ENCODE results near the gene GATAD2A. TPM values are rescaled to one million over a fixed set of nuclear protein-coding genes. Genes with fewer than 3 reads are reported as not detected.

GATAD2A gene
- polyA plus RNA-seq, 1 donor (not counting 4 experiments of a cell fraction or from before 2014, with no cell fraction given) = 28.4 TPM

DNA sequence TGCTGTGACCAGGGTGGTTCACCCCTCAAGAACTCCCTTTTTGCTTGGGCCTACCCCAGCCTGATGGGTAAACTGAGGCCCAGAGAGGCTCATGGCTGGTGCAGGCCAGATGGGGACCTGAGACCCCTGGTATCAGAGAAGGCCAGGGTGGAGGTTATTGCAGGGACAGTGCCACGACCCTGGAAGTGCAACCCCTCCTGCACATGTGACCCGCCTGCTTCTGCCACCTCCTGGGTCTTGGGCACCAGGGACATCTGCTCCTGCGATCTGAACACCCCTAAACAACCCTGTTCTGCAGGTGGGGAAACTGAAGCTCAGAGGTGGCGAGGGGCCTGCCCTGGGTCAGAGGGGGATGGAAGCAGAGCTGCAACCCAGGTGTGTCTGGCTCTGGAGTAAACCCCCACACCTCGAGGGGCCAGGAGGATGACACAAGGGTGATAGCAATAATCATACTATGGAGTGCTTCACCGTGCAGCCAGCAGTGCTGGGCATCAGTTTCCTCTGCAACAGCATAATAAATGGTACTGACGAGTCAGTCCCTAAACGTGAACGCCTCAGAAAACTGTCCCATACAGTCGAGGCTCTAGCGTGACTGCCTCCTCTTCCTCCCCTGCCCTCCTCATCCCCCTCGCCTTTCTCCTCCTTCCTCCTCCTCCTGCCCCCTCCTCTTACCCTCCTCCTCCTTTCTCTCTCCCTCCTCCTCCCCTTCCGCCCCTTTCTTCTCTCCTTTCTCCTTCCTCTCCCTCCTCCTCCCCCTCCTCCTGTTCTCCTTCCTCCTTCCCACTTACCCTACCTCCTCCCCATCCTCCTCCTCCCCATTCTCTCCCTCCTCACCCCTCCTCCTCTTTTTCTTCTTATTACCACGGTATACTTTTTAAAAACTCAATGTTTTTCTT lies 127.6 kb downstream of the GATAD2A start:
- H3K4me2 ChIP-seq (ENCODE audit: control insufficient read depth, extremely low read depth, insufficient read depth, low read depth, low read length) = no peak overlapping the region

DNA sequence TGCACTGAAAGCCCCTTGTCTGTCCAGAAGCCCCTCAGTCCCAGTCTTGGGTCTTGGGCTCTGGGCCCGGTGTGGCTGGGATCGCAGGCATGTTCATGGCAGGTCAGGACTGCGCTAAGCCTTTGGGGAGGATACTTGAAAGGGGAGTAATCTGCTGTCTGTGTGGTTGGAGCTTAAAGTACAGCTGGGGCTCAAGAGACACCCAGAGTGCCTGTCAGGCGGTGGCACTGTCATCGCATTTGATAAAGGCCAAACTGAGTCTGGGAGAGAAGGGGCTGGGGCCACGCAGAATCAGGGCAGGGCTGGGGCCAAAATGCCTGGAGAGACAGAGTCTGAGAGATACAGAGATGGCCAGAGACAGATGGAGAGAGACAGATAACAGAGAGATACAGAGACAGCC lies 128.4 kb downstream of the GATAD2A start:
- FAIRE-seq (no peak), DNase-seq (ENCODE audit: low read depth, low spot score) (no peak)
- no peak overlapping the region for H2AFZ ChIP-seq (ENCODE audit: control insufficient read depth, low read length)
- H3K4me1 ChIP-seq (ENCODE audit: control insufficient read depth, extremely low read depth, insufficient read depth, low read length) = peaks cover 10% of the 10 kb centered on the region
- H3K9me3 ChIP-seq (ENCODE audit: control insufficient read depth, low read depth, low read length) = no peaks in the 10 kb centered on the region
- H3K4me3 ChIP-seq (ENCODE audit: control insufficient read depth in 2 of 3, extremely low read depth in 1 of 3, insufficient read depth in 2 of 3, low read depth in 1 of 3, low read length in 3 of 3) = no peak overlapping the region
- no peak overlapping the region for H3K9ac ChIP-seq (ENCODE audit: control insufficient read depth, extremely low read depth, insufficient read depth, low read length)
- dilution Hi-C loops (cut with MboI; ENCODE audit: extremely low pct_ligation_motif_present, low sequenced_read_pairs) = no loop called here
- TF ChIP-seq, protein P1, sequence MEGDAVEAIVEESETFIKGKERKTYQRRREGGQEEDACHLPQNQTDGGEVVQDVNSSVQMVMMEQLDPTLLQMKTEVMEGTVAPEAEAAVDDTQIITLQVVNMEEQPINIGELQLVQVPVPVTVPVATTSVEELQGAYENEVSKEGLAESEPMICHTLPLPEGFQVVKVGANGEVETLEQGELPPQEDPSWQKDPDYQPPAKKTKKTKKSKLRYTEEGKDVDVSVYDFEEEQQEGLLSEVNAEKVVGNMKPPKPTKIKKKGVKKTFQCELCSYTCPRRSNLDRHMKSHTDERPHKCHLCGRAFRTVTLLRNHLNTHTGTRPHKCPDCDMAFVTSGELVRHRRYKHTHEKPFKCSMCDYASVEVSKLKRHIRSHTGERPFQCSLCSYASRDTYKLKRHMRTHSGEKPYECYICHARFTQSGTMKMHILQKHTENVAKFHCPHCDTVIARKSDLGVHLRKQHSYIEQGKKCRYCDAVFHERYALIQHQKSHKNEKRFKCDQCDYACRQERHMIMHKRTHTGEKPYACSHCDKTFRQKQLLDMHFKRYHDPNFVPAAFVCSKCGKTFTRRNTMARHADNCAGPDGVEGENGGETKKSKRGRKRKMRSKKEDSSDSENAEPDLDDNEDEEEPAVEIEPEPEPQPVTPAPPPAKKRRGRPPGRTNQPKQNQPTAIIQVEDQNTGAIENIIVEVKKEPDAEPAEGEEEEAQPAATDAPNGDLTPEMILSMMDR (optimal IDR thresholded peaks at IDR 0.05 in 1 of 3, IDR thresholded peaks at IDR 0.05 in 1 of 3, conservative IDR thresholded peaks at IDR 0.05 in 1 of 3; ENCODE audit: extremely low read depth in 1 of 3, insufficient read depth in 2 of 3, low read length in 3 of 3) = peak in 1 of 3 experiments; percentile 11
- no peak for TF ChIP-seq EZH2 (IDR thresholded peaks at IDR 0.05; ENCODE audit: low read length)
- peaks cover 0 to 4% of the 10 kb centered on the region in 2 experiments for H3K36me3 ChIP-seq (ENCODE audit: control insufficient read depth in 2 of 2, extremely low read depth in 1 of 2, insufficient read depth in 2 of 2, low read length in 2 of 2)
- H4K20me1 ChIP-seq (ENCODE audit: control insufficient read depth, extremely low read depth, insufficient read depth, low read length) = no peaks in the 10 kb centered on the region
- no peaks in the 10 kb centered on the region for H3K79me2 ChIP-seq (ENCODE audit: control insufficient read depth, insufficient read depth, low read length)
- no peak overlapping the region for H3K4me2 ChIP-seq (ENCODE audit: control insufficient read depth, extremely low read depth, insufficient read depth, low read depth, low read length)
- H3K27ac ChIP-seq (ENCODE audit: control insufficient read depth, insufficient read depth, low read length) = no peak overlapping the region
- peaks cover 18% of the 10 kb centered on the region for H3K27me3 ChIP-seq (ENCODE audit: control insufficient read depth, extremely low read depth, insufficient read depth, low read length)
- no peaks in the 10 kb centered on the region for H3K9me1 ChIP-seq (ENCODE audit: control insufficient read depth, extremely low read depth, insufficient read depth, low read length)

More for the DNA sequence above, 127.6 kb downstream of the GATAD2A start:
- H2AFZ ChIP-seq (ENCODE audit: control insufficient read depth, low read length) = no peak overlapping the region
- TF ChIP-seq, protein P1 (optimal IDR thresholded peaks at IDR 0.05 in 1 of 3, IDR thresholded peaks at IDR 0.05 in 1 of 3, conservative IDR thresholded peaks at IDR 0.05 in 1 of 3; ENCODE audit: extremely low read depth in 1 of 3, insufficient read depth in 2 of 3, low read length in 3 of 3) = no peak
- TF ChIP-seq EZH2 (IDR thresholded peaks at IDR 0.05; ENCODE audit: low read length) = no peak
- H3K9ac ChIP-seq (ENCODE audit: control insufficient read depth, extremely low read depth, insufficient read depth, low read length) = no peak overlapping the region
- H3K4me3 ChIP-seq (ENCODE audit: control insufficient read depth in 2 of 3, extremely low read depth in 1 of 3, insufficient read depth in 2 of 3, low read depth in 1 of 3, low read length in 3 of 3) = no peak overlapping the region
- peaks cover 10% of the 10 kb centered on the region for H3K27me3 ChIP-seq (ENCODE audit: control insufficient read depth, extremely low read depth, insufficient read depth, low read length)
- dilution Hi-C loops (cut with MboI; ENCODE audit: extremely low pct_ligation_motif_present, low sequenced_read_pairs) = no loop called here
- H3K36me3 ChIP-seq (ENCODE audit: control insufficient read depth in 2 of 2, extremely low read depth in 1 of 2, insufficient read depth in 2 of 2, low read length in 2 of 2) = peaks cover 0 to 6% of the 10 kb centered on the region in 2 experiments
- FAIRE-seq = no peak
- H3K9me1 ChIP-seq (ENCODE audit: control insufficient read depth, extremely low read depth, insufficient read depth, low read length) = no peaks in the 10 kb centered on the region
- H3K4me1 ChIP-seq (ENCODE audit: control insufficient read depth, extremely low read depth, insufficient read depth, low read length) = peaks cover 5% of the 10 kb centered on the region
- H3K27ac ChIP-seq (ENCODE audit: control insufficient read depth, insufficient read depth, low read length) = no peak overlapping the region
- no peaks in the 10 kb centered on the region for H3K9me3 ChIP-seq (ENCODE audit: control insufficient read depth, low read depth, low read length)
- no peaks in the 10 kb centered on the region for H3K79me2 ChIP-seq (ENCODE audit: control insufficient read depth, insufficient read depth, low read length)
- DNase-seq (ENCODE audit: low read depth, low spot score) = no peak
- no peaks in the 10 kb centered on the region for H4K20me1 ChIP-seq (ENCODE audit: control insufficient read depth, extremely low read depth, insufficient read depth, low read length)
